Prostate gland (tissue), 2 donors: ENCODE data around the gene LRRC26.

ENCODE experiments used
- POLR2A ChIP-seq: fragments of 450-650 bp; IDR thresholded peaks from one replicate; pipeline ENCODE4 v1.6.1; 2016; ENCODE audit warnings: antibody characterized with exemption, mild to moderate bottlenecking
- POLR2AphosphoS5 ChIP-seq: sonication (generic); formaldehyde crosslinking; IDR thresholded peaks from one replicate; pipeline ENCODE4 v1.6.1; 2017; ENCODE audit warnings: antibody characterized with exemption
- TF ChIP-seq, protein P1 (sequence below), 4 experiments: fragments of 200-600 bp in 2 of 4; fragments of 450-650 bp in 2 of 4; sonication (generic) in 2 of 4; IDR thresholded peaks; 1 replicate in 3 of 4; 2 replicates in 1 of 4; pipeline ENCODE4 v1.5.1; 2016 to 2019; ENCODE audit warnings: antibody characterized with exemption in 4 of 4, mild to moderate bottlenecking in 2 of 4, moderate library complexity in 2 of 4

DNA sequence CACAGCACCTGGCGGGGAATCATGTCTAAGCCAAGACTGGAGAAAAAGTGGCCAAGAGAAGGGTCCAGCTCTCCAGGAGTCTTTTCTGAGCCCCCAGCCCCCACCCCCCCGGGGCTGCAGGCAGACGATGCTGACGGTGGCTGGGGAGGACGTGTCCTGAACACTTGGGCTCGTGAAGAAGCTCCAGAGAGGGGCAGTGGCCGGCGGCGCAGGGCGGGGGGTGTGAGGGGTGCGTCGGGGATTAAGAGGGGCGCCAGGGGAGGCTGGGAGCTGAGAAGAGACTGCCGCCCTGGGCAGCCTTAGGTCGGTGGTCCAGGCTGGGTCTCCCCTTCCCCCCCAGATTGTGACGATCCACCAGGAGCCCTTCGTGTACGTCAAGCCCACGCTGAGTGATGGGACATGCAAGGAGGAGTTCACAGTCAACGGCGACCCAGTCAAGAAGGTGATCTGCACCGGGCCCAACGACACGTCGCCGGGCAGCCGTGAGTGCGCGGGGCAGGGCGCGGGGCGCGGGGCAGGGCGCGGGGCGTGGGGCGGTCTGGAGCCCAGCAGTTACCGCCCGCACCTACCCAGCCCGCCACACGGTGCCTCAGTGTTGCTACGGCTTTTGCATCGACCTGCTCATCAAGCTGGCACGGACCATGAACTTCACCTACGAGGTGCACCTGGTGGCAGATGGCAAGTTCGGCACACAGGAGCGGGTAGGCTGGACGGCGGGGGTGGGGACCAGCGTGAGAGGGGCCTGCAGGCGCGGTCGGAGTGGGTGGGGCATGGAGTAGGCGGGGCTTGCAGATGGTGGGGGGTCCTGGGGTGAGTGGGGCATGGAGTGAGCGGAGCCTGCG, 8.9 kb downstream of the LRRC26 start:
- no peak for TF ChIP-seq POLR2AphosphoS5
- TF ChIP-seq, protein P1, sequence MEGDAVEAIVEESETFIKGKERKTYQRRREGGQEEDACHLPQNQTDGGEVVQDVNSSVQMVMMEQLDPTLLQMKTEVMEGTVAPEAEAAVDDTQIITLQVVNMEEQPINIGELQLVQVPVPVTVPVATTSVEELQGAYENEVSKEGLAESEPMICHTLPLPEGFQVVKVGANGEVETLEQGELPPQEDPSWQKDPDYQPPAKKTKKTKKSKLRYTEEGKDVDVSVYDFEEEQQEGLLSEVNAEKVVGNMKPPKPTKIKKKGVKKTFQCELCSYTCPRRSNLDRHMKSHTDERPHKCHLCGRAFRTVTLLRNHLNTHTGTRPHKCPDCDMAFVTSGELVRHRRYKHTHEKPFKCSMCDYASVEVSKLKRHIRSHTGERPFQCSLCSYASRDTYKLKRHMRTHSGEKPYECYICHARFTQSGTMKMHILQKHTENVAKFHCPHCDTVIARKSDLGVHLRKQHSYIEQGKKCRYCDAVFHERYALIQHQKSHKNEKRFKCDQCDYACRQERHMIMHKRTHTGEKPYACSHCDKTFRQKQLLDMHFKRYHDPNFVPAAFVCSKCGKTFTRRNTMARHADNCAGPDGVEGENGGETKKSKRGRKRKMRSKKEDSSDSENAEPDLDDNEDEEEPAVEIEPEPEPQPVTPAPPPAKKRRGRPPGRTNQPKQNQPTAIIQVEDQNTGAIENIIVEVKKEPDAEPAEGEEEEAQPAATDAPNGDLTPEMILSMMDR (IDR thresholded peaks at IDR 0.05) = no peak
- no peak for TF ChIP-seq POLR2A
